Measurements from ENCODE around the gene TIPRL.
"Not testable (repeated sequence)": the region's sequence is repeated elsewhere in the genome, so short reads cannot be mapped to it uniquely, and the experiment has no call there.

TIPRL gene

DNA sequence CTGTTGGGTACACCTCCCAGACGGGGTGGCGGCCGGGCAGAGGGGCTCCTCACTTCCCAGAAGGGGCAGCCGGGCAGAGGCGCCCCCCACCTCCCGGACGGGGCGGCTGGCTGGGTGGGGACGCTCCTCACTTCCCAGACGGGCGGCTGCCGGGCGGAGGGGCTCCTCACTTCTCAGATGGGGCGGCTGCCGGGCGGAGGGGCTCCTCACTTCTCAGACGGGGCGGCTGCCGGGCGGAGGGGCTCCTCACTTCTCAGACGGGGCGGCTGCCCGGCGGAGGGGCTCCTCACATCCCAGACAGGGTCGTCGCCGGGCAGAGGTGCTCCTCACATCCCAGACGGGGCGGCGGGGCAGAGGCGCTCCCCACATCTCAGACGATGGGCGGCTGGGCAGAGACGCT lies 28.9 kb downstream of the TIPRL start:
- not testable (repeated sequence) for FAIRE-seq; DNase-seq (ENCODE audit: insufficient read length, low spot score)

DNA sequence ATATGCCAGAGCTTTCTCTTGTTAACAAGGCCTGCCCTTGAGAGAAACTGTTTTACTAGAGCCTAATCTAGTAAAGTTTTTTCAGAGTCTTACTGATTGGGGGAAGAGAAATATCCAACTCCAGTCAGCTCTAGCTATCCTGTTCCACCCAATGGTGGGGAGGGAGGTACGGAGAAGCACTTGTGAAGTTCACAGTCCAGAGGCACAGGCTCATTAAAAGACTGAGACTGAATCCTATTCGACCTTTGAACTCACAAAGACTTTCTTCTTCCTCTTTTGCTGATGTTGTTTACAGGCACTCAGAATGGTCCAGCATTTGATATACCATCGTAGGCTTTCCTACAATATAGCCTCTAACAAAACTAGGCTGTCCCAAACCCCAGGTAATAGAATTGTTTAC lies 31.6 kb downstream of the TIPRL start:
- DNase-seq (ENCODE audit: insufficient read length, low spot score): no peak
- FAIRE-seq: no peak

DNA sequence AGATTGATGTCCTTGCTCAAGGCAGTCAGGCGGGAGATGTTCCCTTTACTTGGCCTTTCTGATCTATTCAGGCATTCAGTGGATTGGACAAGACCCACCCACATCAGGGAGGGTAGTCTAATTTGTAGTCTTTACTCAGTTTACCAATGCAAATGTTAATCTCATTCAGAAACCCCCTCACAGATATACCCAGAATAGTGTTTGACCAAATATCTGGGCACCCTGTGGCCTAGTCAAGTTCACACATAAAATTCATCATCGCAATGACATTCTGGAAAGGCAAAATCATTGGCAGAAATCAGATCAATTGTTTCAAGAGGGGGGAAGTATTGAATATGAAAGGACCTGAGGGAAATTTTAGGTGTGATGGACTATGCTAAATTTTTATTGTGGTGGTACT lies 34.6 kb downstream of the TIPRL start:
- DNase-seq (ENCODE audit: insufficient read length, low spot score) (no peak), FAIRE-seq (peak; percentile 23)

DNA sequence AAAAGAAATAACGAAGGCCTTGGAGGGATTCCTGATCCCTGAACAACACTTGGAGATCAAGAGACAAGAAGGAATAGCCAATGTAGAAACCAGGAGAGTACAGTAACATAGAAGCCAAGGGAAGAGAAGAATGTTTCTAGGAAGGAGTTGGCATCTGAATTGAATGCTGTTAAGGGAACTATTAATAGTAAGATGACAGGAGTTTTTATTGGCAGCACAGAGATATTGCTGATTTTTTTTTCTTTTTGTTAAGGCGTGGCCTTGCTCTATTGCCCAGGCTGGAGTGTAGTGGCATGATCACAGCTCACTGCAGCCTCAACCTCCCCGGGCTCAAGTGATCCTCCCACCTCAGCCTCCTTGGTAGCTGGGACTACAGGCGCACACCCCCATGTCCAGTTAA lies 37.4 kb downstream of the TIPRL start:
- DNase-seq (ENCODE audit: insufficient read length, low spot score): no peak
- no peak for FAIRE-seq

DNA sequence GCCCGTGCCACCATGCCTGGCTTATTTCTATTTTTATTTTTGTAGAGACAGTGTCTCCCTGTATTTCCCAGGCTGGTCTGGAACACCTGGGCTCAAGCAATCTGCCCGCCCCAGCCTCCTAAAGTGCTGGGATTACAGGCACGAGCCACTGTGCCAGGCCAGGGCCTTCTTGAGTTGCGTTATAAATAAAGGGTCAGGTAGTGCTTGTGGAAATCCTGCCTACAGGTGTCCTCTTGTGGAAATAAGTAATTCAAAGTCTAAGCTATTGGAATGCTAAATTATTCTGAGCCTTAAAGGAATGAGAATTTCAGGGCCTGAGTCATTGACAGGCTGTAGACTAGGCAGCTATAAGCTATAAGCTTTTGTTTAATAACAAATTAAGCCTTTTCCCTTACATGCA lies 38.9 kb downstream of the TIPRL start:
- no peak for DNase-seq (ENCODE audit: insufficient read length, low spot score)
- FAIRE-seq: no peak

DNA sequence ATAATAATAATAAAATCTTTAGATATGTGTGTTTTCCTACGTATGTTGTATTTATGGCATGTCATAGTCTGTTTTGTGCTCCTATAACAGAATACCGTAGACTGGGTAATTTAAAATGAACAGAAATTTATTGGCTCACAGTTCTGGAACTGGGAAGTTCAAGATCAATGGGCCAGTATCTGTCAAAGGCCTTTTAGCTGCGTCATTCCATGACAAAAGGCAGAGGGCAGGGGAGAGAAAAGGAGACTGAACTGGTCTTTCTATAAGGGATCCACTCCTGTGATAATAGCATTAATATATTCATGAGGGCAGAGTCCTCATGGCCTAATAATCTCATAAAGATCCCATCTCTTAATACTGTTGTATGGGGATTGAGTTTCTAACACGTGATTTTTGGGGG lies 39.9 kb downstream of the TIPRL start:
- FAIRE-seq: no peak

DNA sequence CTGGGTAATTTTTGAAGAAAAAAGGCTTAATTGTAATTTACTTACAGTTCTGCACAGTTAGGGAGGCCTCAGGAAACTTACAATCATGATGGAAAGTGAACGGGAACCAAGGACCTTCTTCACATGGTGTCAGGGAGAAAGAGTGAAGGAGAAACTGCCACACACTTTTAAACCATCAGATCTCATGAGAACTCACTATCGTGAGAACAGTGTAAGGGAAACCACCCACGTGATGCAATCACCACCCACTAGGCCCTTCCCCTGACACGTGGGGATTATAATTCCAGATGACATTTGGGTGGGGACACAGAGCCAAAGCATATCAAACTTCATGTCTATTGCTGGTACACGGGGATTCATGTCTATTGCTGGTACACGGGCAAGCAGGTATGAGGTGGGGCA lies 41.7 kb downstream of the TIPRL start:
- DNase-seq (ENCODE audit: insufficient read length, low spot score) (no peak), FAIRE-seq (no peak)

More for the DNA sequence above, 39.9 kb downstream of the TIPRL start:
- no peak for DNase-seq (ENCODE audit: insufficient read length, low spot score)

DNA sequence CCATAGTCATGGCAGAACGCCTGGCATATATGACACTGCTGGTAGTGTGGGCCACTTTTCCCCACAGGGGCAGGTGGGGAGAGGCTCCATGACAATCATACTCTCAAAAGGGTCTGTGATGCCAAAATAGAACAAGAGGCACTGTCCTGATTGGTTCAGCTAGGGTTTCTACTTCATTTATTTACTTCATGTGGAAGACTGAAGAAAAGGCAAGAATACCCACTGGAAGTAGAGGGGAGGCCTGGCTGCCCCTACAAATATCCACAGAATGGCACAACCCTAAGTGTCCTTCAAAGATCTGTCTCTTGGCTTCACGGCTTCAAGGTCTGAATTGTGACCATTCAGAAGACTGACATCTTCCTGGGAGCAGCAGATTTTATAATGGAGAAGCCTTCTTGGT lies 42.5 kb downstream of the TIPRL start:
- FAIRE-seq: no peak

DNA sequence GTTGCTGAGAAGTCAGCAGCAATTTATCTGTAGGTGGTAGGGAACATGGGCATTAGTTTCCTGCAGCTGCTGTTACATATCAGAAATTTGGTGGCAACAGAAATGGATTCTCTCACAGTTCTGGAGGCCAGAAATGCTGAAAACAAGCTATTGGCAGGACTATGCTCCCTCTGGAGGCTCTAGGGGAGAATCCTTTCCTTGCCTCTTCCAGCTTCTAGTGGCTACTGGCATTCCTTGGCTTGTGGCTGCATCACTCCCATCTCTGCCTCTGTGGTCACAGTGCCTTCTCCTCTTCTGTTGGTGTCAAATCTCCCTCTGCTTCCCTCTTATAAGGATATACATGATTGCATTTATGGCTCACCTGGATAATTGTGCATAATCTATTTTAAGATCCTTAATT lies 44.5 kb downstream of the TIPRL start:
- DNase-seq (ENCODE audit: insufficient read length, low spot score) (no peak), FAIRE-seq (no peak)

More for the DNA sequence above, 42.5 kb downstream of the TIPRL start:
- no peak for DNase-seq (ENCODE audit: insufficient read length, low spot score)

DNA sequence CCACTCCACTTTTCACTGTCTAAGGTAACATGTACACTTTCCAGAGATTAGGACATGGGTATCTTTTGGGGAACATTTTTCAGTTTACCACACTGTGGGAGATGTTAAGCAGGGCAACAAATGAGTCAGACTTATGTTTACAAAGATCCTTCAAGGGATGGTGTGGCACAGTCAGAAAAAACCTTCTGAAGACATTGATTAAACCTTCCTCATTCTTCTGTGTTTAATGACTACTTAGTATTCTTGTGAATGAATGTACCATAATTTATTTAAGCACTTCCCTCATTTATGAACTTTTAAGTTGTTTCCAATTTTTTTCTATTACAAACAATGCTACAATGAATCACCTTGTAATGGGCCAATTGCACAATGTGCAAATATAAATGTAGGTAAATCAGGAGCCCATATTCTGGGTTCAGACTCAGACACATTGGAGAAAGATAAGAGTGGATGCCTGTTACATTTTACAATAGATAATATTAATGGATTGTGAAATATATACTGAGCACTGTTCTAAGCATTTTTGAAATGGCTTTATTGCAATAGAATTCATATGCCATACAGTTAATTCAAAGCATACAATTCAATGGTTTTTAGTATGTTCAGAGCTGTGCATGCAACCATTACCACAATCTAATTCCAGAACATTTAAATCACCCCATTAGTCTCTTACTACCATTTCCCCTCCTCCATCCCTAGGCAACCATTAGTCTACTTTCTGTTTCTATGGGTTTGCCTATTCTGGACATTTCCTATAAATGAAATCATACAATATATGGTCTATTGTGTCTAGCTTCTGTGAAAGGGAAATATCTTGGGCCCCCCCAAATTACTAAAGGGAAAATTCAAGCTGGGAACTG lies 45.1 kb downstream of the TIPRL start:
- no peak for DNase-seq (ENCODE audit: insufficient read length, low spot score)
- FAIRE-seq: no peak

DNA sequence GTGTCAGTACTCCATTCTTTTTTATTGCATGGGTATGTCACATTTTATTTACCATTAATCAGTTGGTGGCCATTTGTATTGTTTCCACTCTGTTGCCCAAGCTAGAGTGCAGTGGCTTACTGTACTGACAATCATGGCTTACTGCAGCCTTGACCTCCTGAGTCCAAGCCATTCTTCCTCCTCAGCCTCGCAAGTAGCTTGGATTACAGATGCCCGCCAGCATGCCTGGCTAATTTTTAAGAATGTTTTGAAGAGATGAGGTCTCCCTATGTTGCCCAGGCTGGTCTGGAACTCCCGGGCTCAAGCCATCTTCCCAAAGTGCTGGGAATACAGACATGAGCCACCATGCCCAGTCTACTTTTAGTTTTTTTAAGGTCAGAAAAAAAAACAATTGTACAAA lies 46.2 kb downstream of the TIPRL start:
- no peak for DNase-seq (ENCODE audit: insufficient read length, low spot score)
- no peak for FAIRE-seq

DNA sequence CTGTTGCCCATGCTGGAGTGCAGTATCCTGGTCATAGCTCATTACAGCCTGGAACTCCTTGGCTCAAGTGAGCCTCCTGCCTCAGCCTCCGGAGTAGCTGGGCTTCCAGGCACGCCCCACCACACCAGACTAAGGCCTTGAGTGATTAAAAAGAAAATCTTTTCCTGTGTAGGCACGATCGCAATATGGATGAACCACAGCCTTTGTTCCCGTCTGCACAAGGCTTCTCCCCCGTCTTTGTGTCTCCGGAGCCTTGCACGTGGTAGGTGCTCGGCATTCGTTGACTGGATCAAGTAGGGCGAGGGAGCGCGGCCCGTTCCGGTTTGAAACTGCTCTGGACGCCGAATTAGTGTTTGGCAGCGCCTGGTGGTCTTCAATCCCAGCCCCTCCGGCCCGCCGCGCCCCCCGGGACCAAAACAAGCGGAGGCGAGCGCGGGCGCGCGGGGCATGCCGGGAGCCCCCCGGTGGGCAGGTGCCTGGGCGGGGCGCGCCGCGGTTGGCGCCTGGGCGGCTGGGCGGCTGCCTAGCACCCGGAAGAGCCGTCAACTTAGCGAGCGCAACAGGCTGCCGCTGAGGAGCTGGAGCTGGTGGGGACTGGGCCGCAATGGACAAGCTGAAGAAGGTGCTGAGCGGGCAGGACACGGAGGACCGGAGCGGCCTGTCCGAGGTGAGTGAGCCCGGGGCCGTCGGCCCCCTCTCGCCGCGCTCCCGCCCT lies 46.9 kb downstream of the TIPRL start, which contains the start of gene SFT2D2:
SFT2D2 (plus strand) TSS at position 529 of the 715 bp plus-strand sequence; CDS start at position 605, 76 bp downstream.
- no peak for FAIRE-seq
- peak; percentile 89 for DNase-seq (ENCODE audit: insufficient read length, low spot score)

DNA sequence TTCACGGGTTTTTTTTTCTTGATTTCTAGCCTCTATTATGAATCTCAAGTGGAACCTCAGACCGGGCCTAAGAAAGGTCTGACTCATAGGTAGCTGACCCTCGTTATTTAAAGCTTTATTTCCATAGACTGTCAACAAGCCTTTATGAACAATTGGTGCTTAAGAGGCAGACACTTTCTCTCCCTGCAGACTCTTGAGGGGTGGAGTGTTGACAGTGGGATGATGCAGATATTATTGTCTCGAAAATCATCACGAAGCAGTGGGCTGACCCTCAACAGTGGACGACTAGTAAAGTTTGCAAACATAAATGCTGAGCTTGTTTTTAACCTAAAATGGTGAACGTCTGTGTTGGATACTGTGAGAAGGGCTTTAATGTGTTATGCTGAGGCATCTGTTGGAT lies 48.9 kb downstream of the TIPRL start:
- no peak for FAIRE-seq
- no peak for DNase-seq (ENCODE audit: insufficient read length, low spot score)

DNA sequence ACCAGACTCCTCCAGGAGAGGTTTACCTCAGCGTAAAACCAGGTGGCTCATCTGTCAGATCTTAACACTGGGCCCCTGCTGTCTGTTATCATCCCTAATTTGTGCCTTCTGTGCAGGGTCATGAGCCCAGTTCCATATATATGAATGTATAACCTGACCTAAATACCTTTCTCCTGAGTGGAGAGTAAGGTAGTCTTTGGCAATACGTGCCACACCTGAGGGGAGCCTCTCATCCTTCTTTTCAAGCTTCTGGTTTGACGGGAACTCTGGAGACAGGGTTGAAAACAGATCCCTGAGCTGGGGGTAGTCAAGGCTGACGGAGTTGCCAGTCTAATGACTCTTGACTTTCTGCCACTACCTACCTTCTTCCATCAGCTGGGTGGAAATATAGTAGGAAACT lies 51.1 kb downstream of the TIPRL start:
- no peak for FAIRE-seq

DNA sequence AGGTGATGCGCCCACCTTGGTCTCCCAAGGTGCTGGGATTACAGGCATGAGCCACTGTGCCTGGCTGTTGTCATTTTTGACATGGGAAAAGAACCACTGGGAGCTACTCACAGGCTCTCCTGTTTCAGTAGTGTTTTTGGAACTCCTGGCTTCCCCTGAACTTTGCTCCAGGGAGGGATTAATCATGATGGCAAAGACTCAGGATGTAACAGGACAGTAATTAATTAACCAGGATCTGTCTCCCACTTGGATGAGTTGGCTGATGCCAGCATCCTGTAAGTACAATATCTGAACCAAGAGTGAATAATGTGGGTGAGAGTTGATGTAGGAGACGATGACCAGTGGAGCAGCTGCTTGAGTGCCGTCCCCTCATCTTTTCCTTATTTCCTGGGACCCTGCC lies 51.9 kb downstream of the TIPRL start:
- no peak for DNase-seq (ENCODE audit: insufficient read length, low spot score)
- no peak for FAIRE-seq

More for the DNA sequence above, 51.1 kb downstream of the TIPRL start:
- DNase-seq (ENCODE audit: insufficient read length, low spot score): no peak

DNA sequence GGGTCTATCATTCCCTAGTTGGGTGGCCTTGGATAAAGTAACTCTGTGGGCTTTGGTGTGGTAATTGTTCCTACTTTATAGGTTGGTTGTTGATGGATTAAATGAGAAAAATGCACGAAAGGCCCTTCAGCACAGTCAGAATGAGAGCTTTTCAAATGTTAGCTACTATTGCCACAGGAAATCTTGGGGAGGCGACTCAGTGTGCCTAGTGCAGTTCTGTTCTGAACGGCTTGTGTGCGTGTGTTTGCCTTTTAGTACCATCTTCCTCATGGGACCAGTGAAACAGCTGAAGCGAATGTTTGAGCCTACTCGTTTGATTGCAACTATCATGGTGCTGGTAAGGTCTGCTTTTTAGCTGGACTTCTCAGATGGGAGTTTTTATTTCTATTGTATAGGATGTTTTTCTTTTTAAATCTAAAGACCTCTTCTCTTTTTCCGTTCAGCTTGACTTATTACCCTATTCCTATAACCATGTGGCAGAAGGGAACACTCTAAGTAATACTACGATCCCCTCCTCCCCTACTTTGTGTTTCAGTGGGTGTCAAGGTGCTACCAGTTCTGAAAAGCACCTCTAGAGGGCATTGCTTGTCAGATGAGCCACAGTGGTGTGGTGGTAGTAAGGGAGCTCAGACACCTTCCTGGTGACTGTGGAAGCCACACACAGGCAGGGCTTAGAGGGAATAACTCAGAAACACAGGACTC lies 56.2 kb downstream of the TIPRL start:
- FAIRE-seq: peak; percentile 28
- peak; percentile 66 for DNase-seq (ENCODE audit: insufficient read length, low spot score)

DNA sequence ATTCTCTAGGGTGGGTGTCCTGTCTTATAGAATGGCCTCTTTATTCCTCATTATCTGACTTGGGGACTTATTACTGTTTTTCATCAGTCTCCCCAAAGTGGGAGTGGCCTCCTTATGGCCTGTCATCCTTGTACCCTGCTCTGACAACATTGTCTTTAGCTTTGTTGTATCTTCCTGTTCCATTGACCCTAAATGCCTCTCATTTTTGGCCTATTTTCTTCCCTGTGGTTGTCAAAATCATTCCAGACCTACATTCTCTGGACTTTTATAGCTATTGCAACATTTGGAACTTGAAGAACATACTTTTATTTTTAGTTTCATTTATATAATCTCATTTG lies 56.8 kb downstream of the TIPRL start:
- no peak for DNase-seq (ENCODE audit: insufficient read length, low spot score)
- no peak for FAIRE-seq

DNA sequence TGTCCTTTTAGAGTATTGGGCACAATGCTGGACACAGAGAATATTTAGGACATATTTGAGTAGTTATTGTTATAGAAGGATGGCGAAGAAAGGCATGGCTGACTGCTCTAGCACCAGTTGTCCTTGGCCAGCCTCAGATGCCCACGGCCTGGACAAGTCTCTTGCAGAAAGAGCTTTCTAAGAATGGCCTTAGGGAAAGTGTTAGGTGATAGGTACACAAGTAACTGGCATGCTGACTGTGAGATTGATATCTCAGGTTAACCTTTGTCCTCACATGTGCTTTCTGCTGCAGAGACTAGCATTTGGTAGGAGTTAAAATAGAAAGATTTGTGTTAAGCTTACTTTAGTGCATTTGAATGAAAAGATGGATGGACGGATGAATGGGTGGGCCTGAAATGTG lies 57.2 kb downstream of the TIPRL start:
- FAIRE-seq: no peak
- DNase-seq (ENCODE audit: insufficient read length, low spot score): no peak

DNA sequence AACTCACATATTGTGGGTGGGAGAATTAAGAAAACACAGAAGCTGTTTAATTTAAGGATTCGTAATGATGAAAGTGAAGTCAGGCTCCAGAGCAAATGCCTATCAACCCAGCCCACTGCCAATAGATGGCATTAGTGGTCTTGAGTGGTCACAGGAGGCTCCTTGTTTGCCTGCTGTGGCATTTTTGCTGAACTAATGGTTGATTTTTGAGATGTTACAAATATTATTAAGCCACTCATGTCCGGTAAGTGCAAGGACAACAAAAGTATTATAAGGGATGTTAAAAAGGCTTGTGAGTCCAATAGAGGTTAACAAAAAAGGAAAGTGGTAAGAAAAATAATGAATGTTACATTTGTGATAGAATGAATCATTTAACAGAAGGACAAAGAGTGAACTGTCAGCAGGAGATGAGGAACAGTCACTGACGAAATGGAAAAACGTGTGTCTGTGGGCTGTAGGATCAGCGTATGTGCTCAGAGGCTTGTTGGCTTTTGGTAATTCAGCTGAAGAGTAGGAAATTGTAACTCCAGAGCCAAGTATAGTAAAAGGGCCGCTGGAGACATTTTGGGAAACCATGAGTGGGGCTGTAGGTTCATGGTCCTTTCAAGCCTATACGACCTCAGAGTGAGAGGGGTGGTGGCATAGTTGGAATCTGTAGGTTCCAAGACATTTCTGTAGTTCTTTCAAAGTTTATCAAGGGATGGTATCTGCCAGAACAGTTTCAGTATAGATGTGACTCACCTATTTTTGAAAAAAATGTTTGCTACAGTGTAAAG lies 58.3 kb downstream of the TIPRL start:
- DNase-seq (ENCODE audit: insufficient read length, low spot score) (no peak), FAIRE-seq (no peak)

DNA sequence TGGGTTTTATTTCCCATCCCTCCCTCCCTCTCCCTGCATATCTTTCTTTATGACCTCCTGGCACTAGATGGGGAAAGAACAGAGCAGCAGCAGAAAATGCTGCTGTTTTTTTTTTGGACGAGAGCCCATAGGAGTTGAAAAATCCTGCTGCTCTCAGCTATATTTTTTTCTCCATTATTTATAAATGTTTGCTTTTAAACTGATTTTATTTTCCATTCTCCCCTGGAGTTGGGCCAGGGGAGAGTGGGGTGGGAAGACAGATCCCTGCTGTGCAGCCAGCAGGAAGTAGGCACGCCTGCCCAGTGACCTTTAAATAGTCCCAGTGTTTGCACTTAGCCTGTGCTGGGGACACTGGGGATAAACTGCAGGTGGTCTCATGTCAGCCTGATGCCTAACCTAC lies 64.4 kb downstream of the TIPRL start:
- DNase-seq (ENCODE audit: insufficient read length, low spot score): no peak
- no peak for FAIRE-seq
